ENCODE measurements around the gene IL17RE. TPM values are rescaled to one million over a fixed set of nuclear protein-coding genes. Genes with fewer than 3 reads are reported as not detected.

IL17RE gene
- total RNA-seq, 1 experiment from 2014 or later, result 5.0 TPM

DNA sequence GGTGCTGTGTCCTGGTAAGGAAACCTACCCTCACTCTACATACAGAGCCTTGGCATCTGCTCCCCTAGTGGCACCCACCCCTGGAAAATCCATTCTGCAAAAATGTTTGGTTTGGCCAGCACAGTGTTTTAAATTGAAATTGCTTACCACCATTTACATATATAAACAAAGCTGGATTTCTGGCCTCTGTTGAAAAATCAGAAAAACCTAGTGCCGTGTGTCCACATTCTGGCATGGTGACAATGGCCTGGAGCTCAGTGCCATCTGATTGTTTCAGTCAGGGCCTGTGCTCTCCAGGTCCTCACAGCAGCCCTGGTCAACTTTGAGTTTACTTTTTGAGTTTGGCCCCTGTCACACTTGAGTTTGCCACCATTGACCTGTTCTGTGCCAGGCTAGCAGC lies 11.4 kb downstream of the IL17RE start:
- no TSS peak for BruUV-seq (replicated peaks)
- ChIA-PET POLR2A (interaction anchor here (0.8 to 8.4 kb wide), 11 partner anchors 12 to 70 kb away, joined by 3 to 98 read pairs (median 17); partner anchors contain the start of genes IL17RE, JAGN1 and RPUSD3), CTCF (interaction anchor here (0.6 to 3.9 kb wide), 10 partner anchors 10 to 170 kb away, joined by 3 to 21 read pairs (median 4); partner anchors contain the start of genes CRELD1 and IL17RE)
- H3K4me1 Mint-ChIP-seq (ENCODE audit: insufficient read depth, unreplicated experiment), result peaks cover 21% of the 10 kb centered on the region
- intact Hi-C loops (cut with micrococcal nuclease), result no loop called here
- H3K4me3 Mint-ChIP-seq (ENCODE audit: unreplicated experiment), result no peak overlapping the region
- H3K9me3 Mint-ChIP-seq (ENCODE audit: unreplicated experiment), result no peaks in the 10 kb centered on the region
- no peaks in the 10 kb centered on the region for H3K27me3 Mint-ChIP-seq (ENCODE audit: insufficient read depth, unreplicated experiment)
- peak overlapping the region; percentile 46 for H3K27ac Mint-ChIP-seq (ENCODE audit: low read depth, unreplicated experiment)
- peaks cover 4% of the 10 kb centered on the region for H3K36me3 Mint-ChIP-seq (ENCODE audit: insufficient read depth, unreplicated experiment)
- TF ChIP-seq, protein P1, sequence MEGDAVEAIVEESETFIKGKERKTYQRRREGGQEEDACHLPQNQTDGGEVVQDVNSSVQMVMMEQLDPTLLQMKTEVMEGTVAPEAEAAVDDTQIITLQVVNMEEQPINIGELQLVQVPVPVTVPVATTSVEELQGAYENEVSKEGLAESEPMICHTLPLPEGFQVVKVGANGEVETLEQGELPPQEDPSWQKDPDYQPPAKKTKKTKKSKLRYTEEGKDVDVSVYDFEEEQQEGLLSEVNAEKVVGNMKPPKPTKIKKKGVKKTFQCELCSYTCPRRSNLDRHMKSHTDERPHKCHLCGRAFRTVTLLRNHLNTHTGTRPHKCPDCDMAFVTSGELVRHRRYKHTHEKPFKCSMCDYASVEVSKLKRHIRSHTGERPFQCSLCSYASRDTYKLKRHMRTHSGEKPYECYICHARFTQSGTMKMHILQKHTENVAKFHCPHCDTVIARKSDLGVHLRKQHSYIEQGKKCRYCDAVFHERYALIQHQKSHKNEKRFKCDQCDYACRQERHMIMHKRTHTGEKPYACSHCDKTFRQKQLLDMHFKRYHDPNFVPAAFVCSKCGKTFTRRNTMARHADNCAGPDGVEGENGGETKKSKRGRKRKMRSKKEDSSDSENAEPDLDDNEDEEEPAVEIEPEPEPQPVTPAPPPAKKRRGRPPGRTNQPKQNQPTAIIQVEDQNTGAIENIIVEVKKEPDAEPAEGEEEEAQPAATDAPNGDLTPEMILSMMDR (IDR thresholded peaks at IDR 0.05; ENCODE audit: unreplicated experiment), result no peak
- DNase-seq (ENCODE audit: unreplicated experiment), result no peak

DNA sequence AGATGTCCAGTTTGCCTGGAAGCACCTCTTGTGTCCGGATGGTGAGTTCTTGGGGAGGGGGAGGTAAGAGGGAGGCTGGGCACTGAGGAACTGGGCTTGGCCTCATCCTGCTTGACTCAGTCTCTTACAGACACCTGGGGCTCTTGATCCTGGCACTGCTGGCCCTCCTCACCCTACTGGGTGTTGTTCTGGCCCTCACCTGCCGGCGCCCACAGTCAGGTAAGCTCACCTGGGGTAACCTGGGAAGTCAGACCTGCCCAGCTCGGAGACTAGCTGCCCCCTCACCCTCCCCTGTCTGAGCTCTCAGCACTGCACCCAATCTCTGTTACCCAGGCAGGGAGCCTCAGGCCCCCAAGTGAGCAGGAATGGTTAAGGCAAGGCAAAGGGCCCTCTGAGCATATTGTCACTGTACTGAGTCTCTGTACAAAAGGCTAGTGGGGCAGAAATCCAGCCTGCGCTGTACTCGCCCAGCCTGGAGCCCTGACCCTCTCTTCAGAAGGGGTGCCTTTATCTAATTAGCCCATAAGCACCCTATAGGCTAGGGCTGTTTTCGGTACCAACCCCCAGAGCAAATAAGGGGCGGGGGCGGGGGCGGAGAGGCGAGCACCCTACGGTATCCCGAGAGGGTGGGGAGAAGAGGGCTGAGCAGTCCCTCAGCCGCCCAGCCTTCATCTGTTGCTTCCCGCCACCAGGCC lies 12.1 kb downstream of the IL17RE start:
- no peak overlapping the region for H3K27ac Mint-ChIP-seq (ENCODE audit: low read depth, unreplicated experiment)
- H3K36me3 Mint-ChIP-seq (ENCODE audit: insufficient read depth, unreplicated experiment), result peaks cover 4% of the 10 kb centered on the region
- ChIA-PET CTCF (interaction anchor here (0.6 to 3.9 kb wide), 5 partner anchors 19 to 171 kb away, joined by 3 to 21 read pairs (median 3); partner anchors contain the start of gene CRELD1), POLR2A (interaction anchor here (0.7 to 8.4 kb wide), 11 partner anchors 12 to 71 kb away, joined by 3 to 98 read pairs (median 28); partner anchors contain the start of genes CRELD1, IL17RE, JAGN1 and RPUSD3)
- intact Hi-C loops (cut with micrococcal nuclease), result no loop called here
- TF ChIP-seq, protein P1 (IDR thresholded peaks at IDR 0.05; ENCODE audit: unreplicated experiment), result no peak
- H3K9me3 Mint-ChIP-seq (ENCODE audit: unreplicated experiment), result no peaks in the 10 kb centered on the region
- BruUV-seq (replicated peaks), result no TSS peak
- H3K27me3 Mint-ChIP-seq (ENCODE audit: insufficient read depth, unreplicated experiment), result no peaks in the 10 kb centered on the region
- peaks cover 21% of the 10 kb centered on the region for H3K4me1 Mint-ChIP-seq (ENCODE audit: insufficient read depth, unreplicated experiment)
- no peak overlapping the region for H3K4me3 Mint-ChIP-seq (ENCODE audit: unreplicated experiment)
- no peak for DNase-seq (ENCODE audit: unreplicated experiment)

DNA sequence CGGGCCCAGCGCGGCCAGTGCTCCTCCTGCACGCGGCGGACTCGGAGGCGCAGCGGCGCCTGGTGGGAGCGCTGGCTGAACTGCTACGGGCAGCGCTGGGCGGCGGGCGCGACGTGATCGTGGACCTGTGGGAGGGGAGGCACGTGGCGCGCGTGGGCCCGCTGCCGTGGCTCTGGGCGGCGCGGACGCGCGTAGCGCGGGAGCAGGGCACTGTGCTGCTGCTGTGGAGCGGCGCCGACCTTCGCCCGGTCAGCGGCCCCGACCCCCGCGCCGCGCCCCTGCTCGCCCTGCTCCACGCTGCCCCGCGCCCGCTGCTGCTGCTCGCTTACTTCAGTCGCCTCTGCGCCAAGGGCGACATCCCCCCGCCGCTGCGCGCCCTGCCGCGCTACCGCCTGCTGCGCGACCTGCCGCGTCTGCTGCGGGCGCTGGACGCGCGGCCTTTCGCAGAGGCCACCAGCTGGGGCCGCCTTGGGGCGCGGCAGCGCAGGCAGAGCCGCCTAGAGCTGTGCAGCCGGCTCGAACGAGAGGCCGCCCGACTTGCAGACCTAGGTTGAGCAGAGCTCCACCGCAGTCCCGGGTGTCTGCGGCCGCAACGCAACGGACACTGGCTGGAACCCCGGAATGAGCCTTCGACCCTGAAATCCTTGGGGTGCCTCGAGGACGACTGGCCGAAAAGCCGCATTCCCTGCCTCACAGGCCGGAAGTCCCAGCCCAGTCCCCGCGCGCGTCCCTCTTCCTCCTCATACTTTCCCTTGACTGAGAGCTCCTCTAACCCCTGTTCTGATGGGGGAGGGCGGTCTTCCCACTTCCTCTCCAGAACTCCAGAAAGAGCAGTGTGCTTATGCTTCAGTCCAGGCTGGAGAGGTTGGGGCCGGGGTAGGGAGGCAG lies 12.8 kb downstream of the IL17RE start:
- no peaks in the 10 kb centered on the region for H3K9me3 Mint-ChIP-seq (ENCODE audit: unreplicated experiment)
- no peak overlapping the region for H3K4me3 Mint-ChIP-seq (ENCODE audit: unreplicated experiment)
- TF ChIP-seq, protein P1 (IDR thresholded peaks at IDR 0.05; ENCODE audit: unreplicated experiment), result no peak
- intact Hi-C loops (cut with micrococcal nuclease), result no loop called here
- ChIA-PET POLR2A (interaction anchor here (0.7 to 8.4 kb wide), 5 partner anchors 13 to 65 kb away, joined by 3 to 98 read pairs (median 49); partner anchors contain the start of genes CRELD1 and IL17RE), CTCF (interaction anchor here (0.6 to 0.7 kb wide), 2 partner anchors 69 to 221 kb away, joined by 3 read pairs; no protein-coding TSS in a partner anchor)
- H3K27ac Mint-ChIP-seq (ENCODE audit: low read depth, unreplicated experiment), result no peak overlapping the region
- H3K4me1 Mint-ChIP-seq (ENCODE audit: insufficient read depth, unreplicated experiment), result peaks cover 21% of the 10 kb centered on the region
- H3K36me3 Mint-ChIP-seq (ENCODE audit: insufficient read depth, unreplicated experiment), result peaks cover 4% of the 10 kb centered on the region
- no peaks in the 10 kb centered on the region for H3K27me3 Mint-ChIP-seq (ENCODE audit: insufficient read depth, unreplicated experiment)
- no peak for DNase-seq (ENCODE audit: unreplicated experiment)
- BruUV-seq (replicated peaks), result no TSS peak

Data from MCF 10A (cell line).